Progenitor cell of endocrine pancreas (in vitro differentiated cells): ENCODE data around the gene ADAM12. TPM values are rescaled to one million over a fixed set of nuclear protein-coding genes. Genes with fewer than 3 reads are reported as not detected.

ENCODE experiments used
- DNase-seq: peaks from one replicate; pipeline ENCODE4 v3.0.0; 2021; ENCODE audit warnings: low spot score; ENCODE audit not compliant: unreplicated experiment
- H3K27ac Mint-ChIP-seq: 2 replicates; pipeline ENCODE4 v1.8.0; 2021; ENCODE audit warnings: mild to moderate bottlenecking, moderate library complexity, mixed read lengths
- H3K27me3 Mint-ChIP-seq: 2 replicates; pipeline ENCODE4 v1.8.0; 2021; ENCODE audit warnings: mixed read lengths
- H3K36me3 Mint-ChIP-seq: 2 replicates; pipeline ENCODE4 v1.8.0; 2022; ENCODE audit warnings: mixed read lengths; ENCODE audit not compliant: insufficient read depth
- H3K4me1 Mint-ChIP-seq: 2 replicates; pipeline ENCODE4 v1.8.0; 2021; ENCODE audit warnings: low read depth, mixed read lengths
- H3K4me3 Mint-ChIP-seq: 2 replicates; pipeline ENCODE4 v1.8.0; 2021; ENCODE audit warnings: low read depth, mild to moderate bottlenecking, moderate library complexity, mixed read lengths
- H3K9me3 Mint-ChIP-seq: 2 replicates; pipeline ENCODE4 v1.8.0; 2021; ENCODE audit warnings: low read depth, mixed read lengths
- total RNA-seq: library from RNA; stranded (reverse); gene quantifications from 2 replicates; pipeline ENCODE4 v1.2.1, GENCODE V29; 2021
- TF ChIP-seq, protein P1 (sequence below): fragments of 200-600 bp; sonication (generic); IDR thresholded peaks from one replicate; pipeline ENCODE4 v1.5.0; 2021; ENCODE audit warnings: antibody characterized with exemption, mild to moderate bottlenecking; ENCODE audit not compliant: unreplicated experiment

The ADAM12 gene
- total RNA-seq, 1 donor from 2014 or later: 1.8 TPM

- Mint-ChIP-seq H3K9me3 (no peaks in the 10 kb centered on the region), H3K27me3 (peaks cover 68% of the 10 kb centered on the region), H3K4me3 (no peak overlapping the region), H3K36me3 (no peaks in the 10 kb centered on the region), H3K27ac (peak overlapping the region; percentile 3), H3K4me1 (peaks cover 9% of the 10 kb centered on the region)
- DNase-seq: no peak
- TF ChIP-seq, protein P1, sequence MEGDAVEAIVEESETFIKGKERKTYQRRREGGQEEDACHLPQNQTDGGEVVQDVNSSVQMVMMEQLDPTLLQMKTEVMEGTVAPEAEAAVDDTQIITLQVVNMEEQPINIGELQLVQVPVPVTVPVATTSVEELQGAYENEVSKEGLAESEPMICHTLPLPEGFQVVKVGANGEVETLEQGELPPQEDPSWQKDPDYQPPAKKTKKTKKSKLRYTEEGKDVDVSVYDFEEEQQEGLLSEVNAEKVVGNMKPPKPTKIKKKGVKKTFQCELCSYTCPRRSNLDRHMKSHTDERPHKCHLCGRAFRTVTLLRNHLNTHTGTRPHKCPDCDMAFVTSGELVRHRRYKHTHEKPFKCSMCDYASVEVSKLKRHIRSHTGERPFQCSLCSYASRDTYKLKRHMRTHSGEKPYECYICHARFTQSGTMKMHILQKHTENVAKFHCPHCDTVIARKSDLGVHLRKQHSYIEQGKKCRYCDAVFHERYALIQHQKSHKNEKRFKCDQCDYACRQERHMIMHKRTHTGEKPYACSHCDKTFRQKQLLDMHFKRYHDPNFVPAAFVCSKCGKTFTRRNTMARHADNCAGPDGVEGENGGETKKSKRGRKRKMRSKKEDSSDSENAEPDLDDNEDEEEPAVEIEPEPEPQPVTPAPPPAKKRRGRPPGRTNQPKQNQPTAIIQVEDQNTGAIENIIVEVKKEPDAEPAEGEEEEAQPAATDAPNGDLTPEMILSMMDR: no peak
These were observed 3.1 kb upstream of the ADAM12 start for GRCh38 chr10:126391192-126391885.

DNA sequence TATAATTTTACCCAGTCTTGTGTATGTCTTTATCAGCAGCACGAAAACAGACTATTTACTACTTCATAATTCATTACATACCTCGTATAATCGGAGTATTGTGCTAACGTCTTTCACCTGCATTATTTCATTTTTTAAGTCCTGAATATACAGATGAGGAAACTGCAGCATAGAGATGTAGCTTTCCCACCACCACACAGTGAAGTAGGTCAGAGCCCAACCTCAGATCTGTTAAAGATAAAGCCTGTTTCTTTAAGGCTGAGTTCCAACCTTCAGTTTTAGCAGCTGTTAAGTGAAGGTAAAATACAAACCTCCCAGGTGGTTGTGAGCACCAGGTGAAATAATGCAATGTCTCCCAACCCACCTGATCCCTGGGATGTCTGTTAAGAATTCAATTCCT lies 2.0 kb upstream of the ADAM12 start:
- H3K27me3 Mint-ChIP-seq: peaks cover 70% of the 10 kb centered on the region
- H3K4me1 Mint-ChIP-seq: peaks cover 9% of the 10 kb centered on the region
- no peak overlapping the region for H3K27ac Mint-ChIP-seq
- TF ChIP-seq, protein P1: no peak
- DNase-seq: no peak
- no peaks in the 10 kb centered on the region for H3K36me3 Mint-ChIP-seq
- no peak overlapping the region for H3K4me3 Mint-ChIP-seq
- no peaks in the 10 kb centered on the region for H3K9me3 Mint-ChIP-seq

GRCh38 chr10:126387041-126387921 lies 996 bp downstream of the ADAM12 start:
- Mint-ChIP-seq H3K36me3 (no peaks in the 10 kb centered on the region), H3K4me3 (peak overlapping the region; percentile 74), H3K4me1 (peaks cover 9% of the 10 kb centered on the region), H3K27me3 (peaks cover 75% of the 10 kb centered on the region), H3K9me3 (no peaks in the 10 kb centered on the region), H3K27ac (no peak overlapping the region)
- TF ChIP-seq, protein P1: peak; percentile 93
- peak; percentile 55 for DNase-seq

- no peaks in the 10 kb centered on the region for H3K9me3 Mint-ChIP-seq
These were observed 3.9 kb downstream of the ADAM12 start for GRCh38 chr10:126384269-126384873.

More at GRCh38 chr10:126384269-126384873, 3.9 kb downstream of the ADAM12 start:
- Mint-ChIP-seq H3K27ac (no peak overlapping the region), H3K4me1 (peaks cover 9% of the 10 kb centered on the region), H3K27me3 (peaks cover 50% of the 10 kb centered on the region), H3K36me3 (no peaks in the 10 kb centered on the region), H3K4me3 (no peak overlapping the region)
- no peak for DNase-seq
- TF ChIP-seq, protein P1: no peak
